Upper lobe of right lung (tissue), 1 donor: ENCODE data around the gene SLC27A4. TPM values are rescaled to one million over a fixed set of nuclear protein-coding genes. Genes with fewer than 3 reads are reported as not detected.

Experiments
- ATAC-seq: fragments of 200-7000 bp; cut with Tn5 transposase; one replicate; pipeline ENCODE4 v1.9.1; 2020; ENCODE audit warnings: mild to moderate bottlenecking, moderate library complexity
- DNase-seq: peaks from one replicate; pipeline ENCODE4 v3.0.0-alpha.2; 2020
- H3K27ac ChIP-seq: fragments of 200-600 bp; one replicate; pipeline ENCODE4 v1.8.0; 2022
- H3K27me3 ChIP-seq: fragments of 200-600 bp; one replicate; pipeline ENCODE4 v1.8.0; 2022; ENCODE audit warnings: mild to moderate bottlenecking
- H3K36me3 ChIP-seq: fragments of 200-600 bp; one replicate; pipeline ENCODE4 v1.8.0; 2022
- H3K4me1 ChIP-seq: fragments of 200-600 bp; one replicate; pipeline ENCODE4 v1.8.0; 2022
- H3K4me3 ChIP-seq: fragments of 200-600 bp; one replicate; pipeline ENCODE4 v1.8.0; 2022; ENCODE audit warnings: mild to moderate bottlenecking
- H3K9me3 ChIP-seq: fragments of 200-600 bp; one replicate; pipeline ENCODE4 v1.8.0; 2022
- intact Hi-C: fragments of 100-400 bp; cut with DNase I; formaldehyde crosslinking; loops from one replicate; pipeline ENCODE4 v1.11.0; 2022
- total RNA-seq: library from RNA; stranded (reverse); fragmentation: NEBNext Ultra II Directional; extraction: Animal tissue kit (Norgen Biotek cat#: 25700); gene quantifications from one replicate; pipeline ENCODE4 v1.2.1, GENCODE V29; 2021
- TF ChIP-seq, protein P1 (sequence below): fragments of 200-600 bp; IDR thresholded peaks from one replicate; pipeline ENCODE4 v1.8.0; 2022; ENCODE audit warnings: antibody characterized with exemption
- donor health status: DM: no; HTN: yes; CAD: no; lungs with severe emphysema.

The SLC27A4 gene
- total RNA-seq, 1 donor from 2014 or later: 21.4 TPM

DNA sequence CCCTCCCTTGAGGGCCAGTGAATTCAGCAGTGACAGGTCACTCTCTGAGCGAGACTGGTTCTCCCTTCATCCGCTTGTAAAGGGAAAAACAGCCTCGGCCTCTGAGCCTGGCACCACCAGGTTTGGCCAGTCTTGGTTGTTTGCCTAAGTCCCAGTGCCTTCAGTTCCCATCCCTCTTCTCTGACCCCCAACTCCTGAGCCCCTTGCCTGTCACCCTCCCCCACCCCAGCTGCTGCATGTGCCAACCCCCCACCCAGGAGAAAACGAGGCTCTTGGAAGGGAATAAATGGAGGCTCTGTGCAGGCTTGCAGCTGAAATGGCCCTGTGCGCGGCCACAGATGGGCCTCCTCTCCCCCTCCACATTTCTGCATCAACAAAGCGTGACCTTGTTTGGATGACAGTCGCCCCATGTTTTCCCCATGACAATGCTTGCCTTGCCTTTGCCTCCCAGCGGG is 33.9 kb downstream of the SLC27A4 start:
- no peak overlapping the region for H3K4me3 ChIP-seq
- ATAC-seq (no peak), DNase-seq (no peak)
- no peak overlapping the region for H3K27ac ChIP-seq
- intact Hi-C loops: no loop called here
- H3K4me1 ChIP-seq: peaks cover 18% of the 10 kb centered on the region
- no peaks in the 10 kb centered on the region for H3K27me3 ChIP-seq
- H3K36me3 ChIP-seq: peaks cover 31% of the 10 kb centered on the region
- no peaks in the 10 kb centered on the region for H3K9me3 ChIP-seq
- TF ChIP-seq, protein P1, sequence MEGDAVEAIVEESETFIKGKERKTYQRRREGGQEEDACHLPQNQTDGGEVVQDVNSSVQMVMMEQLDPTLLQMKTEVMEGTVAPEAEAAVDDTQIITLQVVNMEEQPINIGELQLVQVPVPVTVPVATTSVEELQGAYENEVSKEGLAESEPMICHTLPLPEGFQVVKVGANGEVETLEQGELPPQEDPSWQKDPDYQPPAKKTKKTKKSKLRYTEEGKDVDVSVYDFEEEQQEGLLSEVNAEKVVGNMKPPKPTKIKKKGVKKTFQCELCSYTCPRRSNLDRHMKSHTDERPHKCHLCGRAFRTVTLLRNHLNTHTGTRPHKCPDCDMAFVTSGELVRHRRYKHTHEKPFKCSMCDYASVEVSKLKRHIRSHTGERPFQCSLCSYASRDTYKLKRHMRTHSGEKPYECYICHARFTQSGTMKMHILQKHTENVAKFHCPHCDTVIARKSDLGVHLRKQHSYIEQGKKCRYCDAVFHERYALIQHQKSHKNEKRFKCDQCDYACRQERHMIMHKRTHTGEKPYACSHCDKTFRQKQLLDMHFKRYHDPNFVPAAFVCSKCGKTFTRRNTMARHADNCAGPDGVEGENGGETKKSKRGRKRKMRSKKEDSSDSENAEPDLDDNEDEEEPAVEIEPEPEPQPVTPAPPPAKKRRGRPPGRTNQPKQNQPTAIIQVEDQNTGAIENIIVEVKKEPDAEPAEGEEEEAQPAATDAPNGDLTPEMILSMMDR: no peak

- Histone ChIP-seq H3K4me1 (peaks cover 13% of the 10 kb centered on the region), H3K4me3 (no peak overlapping the region), H3K36me3 (peaks cover 42% of the 10 kb centered on the region), H3K27ac (no peak overlapping the region), H3K9me3 (no peaks in the 10 kb centered on the region), H3K27me3 (no peaks in the 10 kb centered on the region)
- intact Hi-C loops: no loop called here
- DNase-seq (no peak), ATAC-seq (no peak)
- TF ChIP-seq, protein P1: no peak
Observed at GRCh38 chr9:128375865-128376264, 35.5 kb downstream of the SLC27A4 start.

- Histone ChIP-seq H3K36me3 (peaks cover 60% of the 10 kb centered on the region), H3K27me3 (no peaks in the 10 kb centered on the region), H3K4me1 (no peaks in the 10 kb centered on the region), H3K9me3 (no peaks in the 10 kb centered on the region), H3K27ac (no peak overlapping the region), H3K4me3 (no peak overlapping the region)
- DNase-seq (no peak), ATAC-seq (no peak)
- TF ChIP-seq, protein P1: no peak
- intact Hi-C loops: no loop called here
Observed at GRCh38 chr9:128382261-128382660, 41.9 kb downstream of the SLC27A4 start.

- Histone ChIP-seq H3K9me3 (no peaks in the 10 kb centered on the region), H3K27me3 (no peaks in the 10 kb centered on the region), H3K4me1 (no peaks in the 10 kb centered on the region), H3K36me3 (peaks cover 64% of the 10 kb centered on the region), H3K27ac (no peak overlapping the region), H3K4me3 (no peak overlapping the region)
- no peak for ATAC-seq
- no peak for DNase-seq
- TF ChIP-seq, protein P1: no peak
- intact Hi-C loops: no loop called here
Observed at GRCh38 chr9:128383007-128383753, 42.9 kb downstream of the SLC27A4 start.

DNA sequence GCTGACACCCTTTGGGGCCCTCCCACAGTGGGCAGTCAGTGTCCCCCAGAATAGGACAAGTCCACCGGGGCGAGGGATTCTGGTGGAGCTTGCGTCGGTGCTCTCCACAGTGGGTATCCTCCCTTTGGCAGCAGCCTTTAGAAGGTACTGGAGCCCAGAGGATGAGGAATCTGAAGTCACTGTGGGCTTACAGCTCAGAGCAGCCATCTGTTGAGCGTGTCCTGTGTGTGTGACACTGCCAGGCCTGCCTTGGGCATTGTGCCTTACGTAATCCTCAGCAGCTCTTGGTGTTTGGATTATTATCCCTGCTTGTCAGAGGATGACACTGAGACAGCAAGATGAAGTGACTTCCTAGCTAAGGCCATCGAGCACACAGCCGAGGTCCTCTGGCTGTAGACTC is 43.5 kb downstream of the SLC27A4 start:
- DNase-seq (no peak), ATAC-seq (no peak)
- Histone ChIP-seq H3K27me3 (no peaks in the 10 kb centered on the region), H3K27ac (no peak overlapping the region), H3K9me3 (no peaks in the 10 kb centered on the region), H3K4me3 (no peak overlapping the region), H3K4me1 (no peaks in the 10 kb centered on the region), H3K36me3 (peaks cover 64% of the 10 kb centered on the region)
- intact Hi-C loops: no loop called here
- TF ChIP-seq, protein P1: no peak
